Chondrocyte (in vitro differentiated cells): ENCODE measurements around the gene NUP210L. TPM values are rescaled to one million over a fixed set of nuclear protein-coding genes. Genes with fewer than 3 reads are reported as not detected.

Experiments used
- DNase-seq: peaks from one replicate; pipeline ENCODE4 v3.0.0; 2021; ENCODE audit warnings: mixed read lengths, low spot score
- H3K27ac Mint-ChIP-seq: one replicate; pipeline ENCODE4 v1.8.0; 2021; ENCODE audit warnings: mild to moderate bottlenecking, moderate library complexity, mixed read lengths; ENCODE audit not compliant: unreplicated experiment
- H3K27me3 Mint-ChIP-seq: 2 replicates; pipeline ENCODE4 v1.8.0; 2021; ENCODE audit warnings: low read depth, mixed read lengths
- H3K36me3 Mint-ChIP-seq: 2 replicates; pipeline ENCODE4 v1.8.0; 2021; ENCODE audit warnings: low read depth, mixed read lengths
- H3K4me1 Mint-ChIP-seq: 2 replicates; pipeline ENCODE4 v1.8.0; 2021; ENCODE audit warnings: low read depth, mild to moderate bottlenecking, mixed read lengths
- H3K4me3 Mint-ChIP-seq: one replicate; pipeline ENCODE4 v1.8.0; 2021; ENCODE audit warnings: mild to moderate bottlenecking, moderate library complexity, mixed read lengths; ENCODE audit not compliant: unreplicated experiment
- H3K9me3 Mint-ChIP-seq: 2 replicates; pipeline ENCODE4 v1.8.0; 2021; ENCODE audit warnings: low read depth, mixed read lengths
- CTCF ChIP-seq: fragments of 200-600 bp; sonication (generic); IDR thresholded peaks from 2 replicates; pipeline ENCODE4 v1.5.0; 2021; ENCODE audit warnings: antibody characterized with exemption, mild to moderate bottlenecking, moderate library complexity
- total RNA-seq: library from RNA; stranded (reverse); gene quantifications from 3 replicates; pipeline ENCODE4 v1.2.1, GENCODE V29; 2021

Gene NUP210L
- total RNA-seq, 1 donor from 2014 or later = not detected

- DNase-seq = no peak
- Mint-ChIP-seq H3K36me3 (peaks cover 19% of the 10 kb centered on the region), H3K27me3 (no peaks in the 10 kb centered on the region), H3K4me1 (peaks cover 31% of the 10 kb centered on the region), H3K27ac (no peak overlapping the region), H3K9me3 (no peaks in the 10 kb centered on the region), H3K4me3 (no peak overlapping the region)
- no peak for TF ChIP-seq CTCF
These were observed 200.0 kb downstream of the NUP210L start for GRCh38 chr1:153954826-153955225.

GRCh38 chr1:153953859-153954365 is 201.0 kb downstream of the NUP210L start:
- Mint-ChIP-seq H3K27ac (no peak overlapping the region), H3K9me3 (no peaks in the 10 kb centered on the region), H3K4me1 (peaks cover 25% of the 10 kb centered on the region), H3K36me3 (peaks cover 20% of the 10 kb centered on the region), H3K27me3 (no peaks in the 10 kb centered on the region), H3K4me3 (no peak overlapping the region)
- no peak for DNase-seq
- no peak for TF ChIP-seq CTCF

- H3K4me3 Mint-ChIP-seq = no peak overlapping the region
- peaks cover 23% of the 10 kb centered on the region for H3K36me3 Mint-ChIP-seq
- no peaks in the 10 kb centered on the region for H3K27me3 Mint-ChIP-seq
- peaks cover 13% of the 10 kb centered on the region for H3K4me1 Mint-ChIP-seq
- H3K9me3 Mint-ChIP-seq = no peaks in the 10 kb centered on the region
- DNase-seq = no peak
- no peak for TF ChIP-seq CTCF
- no peak overlapping the region for H3K27ac Mint-ChIP-seq
These were observed 203.1 kb downstream of the NUP210L start for GRCh38 chr1:153951801-153952200.

- no peak for DNase-seq
- TF ChIP-seq CTCF = no peak
- Mint-ChIP-seq H3K4me3 (no peak overlapping the region), H3K9me3 (no peaks in the 10 kb centered on the region), H3K27ac (no peak overlapping the region), H3K4me1 (peaks cover 9% of the 10 kb centered on the region), H3K36me3 (peaks cover 23% of the 10 kb centered on the region), H3K27me3 (no peaks in the 10 kb centered on the region)
These were observed 203.7 kb downstream of the NUP210L start for GRCh38 chr1:153951183-153951582.

GRCh38 chr1:153946622-153947241 is 208.1 kb downstream of the NUP210L start, which contains the start of gene DENND4B:
Gene DENND4B, minus strand, starts transcription at chr1:153946718. Its CDS starts 2,344 bp downstream, at chr1:153944374.
- Mint-ChIP-seq H3K4me1 (peaks cover 17% of the 10 kb centered on the region), H3K9me3 (no peaks in the 10 kb centered on the region), H3K27ac (peak within 1 kb of the TSS; percentile 83), H3K27me3 (no peaks in the 10 kb centered on the region), H3K36me3 (peaks cover 22% of the 10 kb centered on the region), H3K4me3 (peak within 1 kb of the TSS; percentile 80)
- TF ChIP-seq CTCF = peak; percentile 94
- peak; percentile 92 for DNase-seq
